ENCODE data around the gene C6orf89.

The C6orf89 gene

DNA sequence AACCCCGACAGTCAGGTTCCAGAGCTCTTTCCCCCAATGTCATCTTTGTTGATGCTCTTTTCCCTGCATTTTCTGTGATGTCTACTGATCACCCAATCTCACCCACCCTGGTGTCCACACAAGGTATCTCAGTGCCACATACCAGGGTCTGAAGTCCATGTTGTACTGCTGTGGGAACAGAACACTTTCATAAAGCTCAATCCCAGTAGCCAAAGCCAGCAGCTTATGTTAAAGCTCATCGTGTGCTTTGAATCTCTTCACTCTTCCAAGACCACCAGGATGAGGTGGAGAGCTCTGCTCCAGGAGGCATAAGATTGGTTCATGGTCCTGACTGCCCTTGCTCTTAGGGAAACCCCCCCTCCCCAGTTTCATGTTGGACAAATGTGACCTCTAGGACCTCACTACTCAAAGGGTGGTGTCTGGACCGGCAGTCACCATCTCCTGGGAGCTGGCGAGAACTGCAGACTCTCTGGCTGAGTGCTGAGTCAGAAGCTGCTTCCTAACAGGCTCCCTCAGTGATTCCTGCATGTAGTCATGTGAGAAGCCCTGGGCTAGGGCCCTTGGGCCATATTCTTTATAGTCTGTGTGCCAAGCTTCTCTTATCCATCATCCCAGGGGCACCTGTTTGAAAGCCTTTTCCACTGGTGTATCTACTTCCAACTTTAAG is 33.1 kb upstream of the C6orf89 start:
- H3K4me3 ChIP-seq (ENCODE audit: insufficient read depth, low read depth, low read length): no peak overlapping the region
- H3K27me3 ChIP-seq (ENCODE audit: control insufficient read depth, insufficient read depth, low read length, poor library complexity, severe bottlenecking): peaks cover 10% of the 10 kb centered on the region
- peaks cover 12% of the 10 kb centered on the region for H3K36me3 ChIP-seq (ENCODE audit: control insufficient read depth, insufficient read depth, low read length)
- H3K4me1 ChIP-seq (ENCODE audit: control insufficient read depth, insufficient read depth, low read length): peaks cover 18% of the 10 kb centered on the region
- no peak overlapping the region for H3K27ac ChIP-seq (ENCODE audit: insufficient read depth, low read depth, low read length, poor library complexity, severe bottlenecking)
- WGBS, 2 experiments: 92 to 95% methylated on average over 4 of the region's 4 CpGs
- no peaks in the 10 kb centered on the region for H3K9me3 ChIP-seq (ENCODE audit: control insufficient read depth, low read length)

GRCh38 chr6:36853325-36853724 is 32.4 kb upstream of the C6orf89 start:
- Histone ChIP-seq H3K9me3 (ENCODE audit: control insufficient read depth, low read length) (no peaks in the 10 kb centered on the region), H3K4me3 (ENCODE audit: insufficient read depth, low read depth, low read length) (no peak overlapping the region), H3K36me3 (ENCODE audit: control insufficient read depth, insufficient read depth, low read length) (peaks cover 12% of the 10 kb centered on the region), H3K27me3 (ENCODE audit: control insufficient read depth, insufficient read depth, low read length, poor library complexity, severe bottlenecking) (peaks cover 3% of the 10 kb centered on the region), H3K4me1 (ENCODE audit: control insufficient read depth, insufficient read depth, low read length) (peaks cover 13% of the 10 kb centered on the region), H3K27ac (ENCODE audit: insufficient read depth, low read depth, low read length, poor library complexity, severe bottlenecking) (no peak overlapping the region)
- 93 to 96% methylated on average over 5 of the region's 5 CpGs for WGBS, 2 experiments

DNA sequence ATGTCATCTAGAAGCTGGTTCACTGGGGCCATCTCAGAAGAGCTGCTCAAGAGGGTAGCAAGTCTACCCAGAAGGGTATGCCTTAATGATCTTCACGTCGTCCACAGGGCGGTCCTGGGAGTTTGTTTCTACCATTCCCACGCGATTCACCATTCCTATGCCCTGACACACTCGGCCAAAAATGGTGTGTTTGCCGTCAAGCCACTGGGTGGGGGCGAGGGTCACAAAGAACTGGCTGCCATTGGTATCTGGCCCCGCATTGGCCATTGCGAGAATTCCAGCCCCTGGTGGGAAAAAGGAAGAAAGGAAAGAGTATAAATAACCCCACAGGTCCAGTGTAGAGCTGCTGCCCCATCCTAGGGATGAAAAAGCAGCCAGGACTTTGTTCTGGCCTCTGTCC is 30.0 kb upstream of the C6orf89 start:
- Histone ChIP-seq H3K36me3 (ENCODE audit: control insufficient read depth, insufficient read depth, low read length) (peaks cover 12% of the 10 kb centered on the region), H3K27ac (ENCODE audit: insufficient read depth, low read depth, low read length, poor library complexity, severe bottlenecking) (no peak overlapping the region), H3K9me3 (ENCODE audit: control insufficient read depth, low read length) (no peaks in the 10 kb centered on the region), H3K27me3 (ENCODE audit: control insufficient read depth, insufficient read depth, low read length, poor library complexity, severe bottlenecking) (no peaks in the 10 kb centered on the region), H3K4me3 (ENCODE audit: insufficient read depth, low read depth, low read length) (no peak overlapping the region), H3K4me1 (ENCODE audit: control insufficient read depth, insufficient read depth, low read length) (peaks cover 4% of the 10 kb centered on the region)
- 93 to 94% methylated on average over 10 of the region's 10 CpGs for WGBS, 2 experiments

GRCh38 chr6:36856277-36856676 is 29.5 kb upstream of the C6orf89 start:
- no peak overlapping the region for H3K4me3 ChIP-seq (ENCODE audit: insufficient read depth, low read depth, low read length)
- H3K27me3 ChIP-seq (ENCODE audit: control insufficient read depth, insufficient read depth, low read length, poor library complexity, severe bottlenecking): no peaks in the 10 kb centered on the region
- no peak overlapping the region for H3K27ac ChIP-seq (ENCODE audit: insufficient read depth, low read depth, low read length, poor library complexity, severe bottlenecking)
- 92 to 95% methylated on average over 8 of the region's 8 CpGs for WGBS, 2 experiments
- peaks cover 12% of the 10 kb centered on the region for H3K36me3 ChIP-seq (ENCODE audit: control insufficient read depth, insufficient read depth, low read length)
- no peaks in the 10 kb centered on the region for H3K9me3 ChIP-seq (ENCODE audit: control insufficient read depth, low read length)
- H3K4me1 ChIP-seq (ENCODE audit: control insufficient read depth, insufficient read depth, low read length): peaks cover 4% of the 10 kb centered on the region

GRCh38 chr6:36857325-36857724 is 28.4 kb upstream of the C6orf89 start:
- Histone ChIP-seq H3K9me3 (ENCODE audit: control insufficient read depth, low read length) (no peaks in the 10 kb centered on the region), H3K4me1 (ENCODE audit: control insufficient read depth, insufficient read depth, low read length) (peaks cover 4% of the 10 kb centered on the region), H3K36me3 (ENCODE audit: control insufficient read depth, insufficient read depth, low read length) (peaks cover 12% of the 10 kb centered on the region), H3K27me3 (ENCODE audit: control insufficient read depth, insufficient read depth, low read length, poor library complexity, severe bottlenecking) (no peaks in the 10 kb centered on the region), H3K27ac (ENCODE audit: insufficient read depth, low read depth, low read length, poor library complexity, severe bottlenecking) (no peak overlapping the region), H3K4me3 (ENCODE audit: insufficient read depth, low read depth, low read length) (no peak overlapping the region)
- 91 to 94% methylated on average over 4 of the region's 4 CpGs for WGBS, 2 experiments

- H3K4me3 ChIP-seq (ENCODE audit: insufficient read depth, low read depth, low read length): no peak overlapping the region
- WGBS, 2 experiments: 38 to 43% methylated on average over 6 of the region's 6 CpGs
- H3K4me1 ChIP-seq (ENCODE audit: control insufficient read depth, insufficient read depth, low read length): peaks cover 4% of the 10 kb centered on the region
- no peaks in the 10 kb centered on the region for H3K9me3 ChIP-seq (ENCODE audit: control insufficient read depth, low read length)
- H3K27me3 ChIP-seq (ENCODE audit: control insufficient read depth, insufficient read depth, low read length, poor library complexity, severe bottlenecking): no peaks in the 10 kb centered on the region
- H3K27ac ChIP-seq (ENCODE audit: insufficient read depth, low read depth, low read length, poor library complexity, severe bottlenecking): no peak overlapping the region
- peaks cover 12% of the 10 kb centered on the region for H3K36me3 ChIP-seq (ENCODE audit: control insufficient read depth, insufficient read depth, low read length)
Observed at GRCh38 chr6:36858407-36858981, 27.3 kb upstream of the C6orf89 start.

GRCh38 chr6:36860126-36860525 is 25.6 kb upstream of the C6orf89 start:
- peaks cover 12% of the 10 kb centered on the region for H3K4me1 ChIP-seq (ENCODE audit: control insufficient read depth, insufficient read depth, low read length)
- no peaks in the 10 kb centered on the region for H3K9me3 ChIP-seq (ENCODE audit: control insufficient read depth, low read length)
- H3K4me3 ChIP-seq (ENCODE audit: insufficient read depth, low read depth, low read length): no peak overlapping the region
- peaks cover 5% of the 10 kb centered on the region for H3K36me3 ChIP-seq (ENCODE audit: control insufficient read depth, insufficient read depth, low read length)
- WGBS, 2 experiments: 94% methylated on average over 7 of the region's 7 CpGs
- H3K27ac ChIP-seq (ENCODE audit: insufficient read depth, low read depth, low read length, poor library complexity, severe bottlenecking): no peak overlapping the region
- H3K27me3 ChIP-seq (ENCODE audit: control insufficient read depth, insufficient read depth, low read length, poor library complexity, severe bottlenecking): no peaks in the 10 kb centered on the region

DNA sequence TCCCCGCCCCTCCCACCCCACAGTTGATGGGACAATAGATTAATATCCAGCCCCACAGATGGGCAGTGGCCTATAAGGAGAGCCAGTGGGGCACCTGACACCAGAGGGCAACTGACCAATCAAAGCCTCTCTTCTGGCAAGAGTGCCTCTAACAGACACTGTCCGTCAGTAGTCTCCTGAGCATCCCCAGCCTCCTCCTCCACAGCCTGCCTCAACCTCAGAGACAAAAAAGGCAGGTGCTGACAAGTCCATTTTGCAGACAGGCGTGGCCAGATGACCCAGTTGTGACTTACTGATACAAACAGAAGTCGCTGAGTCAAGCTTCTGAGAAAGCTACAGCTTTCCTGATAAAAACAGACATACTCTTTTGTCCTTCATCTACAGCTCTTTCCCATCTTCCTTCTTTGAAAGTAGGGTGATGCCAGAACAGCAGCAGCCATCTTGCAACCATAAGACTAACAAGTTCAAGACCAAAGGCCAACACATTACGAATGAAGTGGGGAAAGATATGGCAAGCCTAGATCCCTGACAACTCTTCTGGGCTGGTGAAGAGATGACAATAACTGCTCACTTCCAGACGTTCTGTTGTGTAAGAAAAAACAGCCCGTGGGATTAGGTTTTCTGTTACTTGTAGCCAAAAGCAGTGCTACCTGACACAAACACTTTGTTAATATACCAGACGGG is 23.4 kb upstream of the C6orf89 start:
- Histone ChIP-seq H3K36me3 (ENCODE audit: control insufficient read depth, insufficient read depth, low read length) (peaks cover 4% of the 10 kb centered on the region), H3K9me3 (ENCODE audit: control insufficient read depth, low read length) (no peaks in the 10 kb centered on the region), H3K27me3 (ENCODE audit: control insufficient read depth, insufficient read depth, low read length, poor library complexity, severe bottlenecking) (no peaks in the 10 kb centered on the region), H3K4me3 (ENCODE audit: insufficient read depth, low read depth, low read length) (no peak overlapping the region), H3K27ac (ENCODE audit: insufficient read depth, low read depth, low read length, poor library complexity, severe bottlenecking) (no peak overlapping the region), H3K4me1 (ENCODE audit: control insufficient read depth, insufficient read depth, low read length) (peaks cover 12% of the 10 kb centered on the region)
- WGBS, 2 experiments: 91 to 92% methylated on average over 8 of the region's 8 CpGs

DNA sequence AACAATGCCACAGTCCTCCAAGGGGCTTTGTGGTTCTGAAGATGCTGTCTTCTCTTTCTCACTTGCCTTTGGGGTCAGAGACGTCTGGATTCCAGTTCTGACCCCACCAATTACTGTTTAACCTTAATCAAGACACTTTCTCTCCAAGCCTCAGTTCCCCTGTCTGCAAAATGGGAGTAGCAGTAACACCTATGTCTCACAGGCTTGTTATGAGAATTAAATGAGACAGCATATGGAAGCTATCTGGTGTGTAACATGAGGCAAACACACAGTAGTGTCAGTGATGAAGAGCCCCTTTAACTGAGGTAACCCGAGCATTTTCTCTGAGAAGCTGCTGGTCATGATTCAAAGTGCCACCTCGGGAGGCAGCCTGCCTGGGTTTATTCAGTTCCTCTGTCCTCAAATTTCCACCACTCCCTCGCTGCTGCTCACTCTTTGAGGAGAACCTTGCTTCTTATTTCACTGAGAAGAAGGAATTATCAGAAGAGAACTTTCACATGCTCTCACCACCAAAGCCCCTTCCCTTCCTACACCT is 22.8 kb upstream of the C6orf89 start:
- WGBS, 2 experiments: 93% methylated on average over 4 of the region's 4 CpGs
- Histone ChIP-seq H3K27ac (ENCODE audit: insufficient read depth, low read depth, low read length, poor library complexity, severe bottlenecking) (no peak overlapping the region), H3K4me1 (ENCODE audit: control insufficient read depth, insufficient read depth, low read length) (peaks cover 15% of the 10 kb centered on the region), H3K36me3 (ENCODE audit: control insufficient read depth, insufficient read depth, low read length) (peaks cover 4% of the 10 kb centered on the region), H3K27me3 (ENCODE audit: control insufficient read depth, insufficient read depth, low read length, poor library complexity, severe bottlenecking) (no peaks in the 10 kb centered on the region), H3K4me3 (ENCODE audit: insufficient read depth, low read depth, low read length) (no peak overlapping the region), H3K9me3 (ENCODE audit: control insufficient read depth, low read length) (no peaks in the 10 kb centered on the region)

All from ectodermal cell (in vitro differentiated cells).